ENCODE measurements around the gene SLC41A1. TPM values are rescaled to one million over a fixed set of nuclear protein-coding genes. Genes with fewer than 3 reads are reported as not detected.

SLC41A1 gene
- polyA plus RNA-seq, 1 of the 3 experiments (the other 2 are of a cell fraction) = 18.3 TPM

- TF ChIP-seq REST (IDR thresholded peaks at IDR 0.05; ENCODE audit: low read depth, low read length) (no peak), NFIC (IDR thresholded peaks at IDR 0.05; ENCODE audit: borderline replicate concordance) (no peak)
These were observed 12.6 kb downstream of the SLC41A1 start (continued) for GRCh38 chr1:205800427-205800826.

GRCh38 chr1:205798577-205798976 lies 14.4 kb downstream of the SLC41A1 start:
- H2AFZ ChIP-seq (ENCODE audit: low read depth) = no peak overlapping the region
- ChIA-PET POLR2A (no interaction called here), CTCF (interaction anchor here (1.6 to 11.9 kb wide), 2 partner anchors 120 to 183 kb away, joined by 4 to 366 read pairs; no protein-coding TSS in a partner anchor)
- H3K9me3 ChIP-seq = no peaks in the 10 kb centered on the region
- H3K27ac ChIP-seq (ENCODE audit: low read depth in 2 of 2, low read length in 1 of 2) = no peak overlapping the region
- DNase-seq = no peak
- H3F3A ChIP-seq (replicated peaks; ENCODE audit: insufficient read depth) = no peaks in the 10 kb centered on the region
- no peaks in the 10 kb centered on the region for H3K9me2 ChIP-seq
- no peaks in the 10 kb centered on the region for H3K27me3 ChIP-seq (ENCODE audit: insufficient read depth)
- no peaks in the 10 kb centered on the region for H4K20me1 ChIP-seq (ENCODE audit: insufficient read depth)
- no peak overlapping the region for H3K4me3 ChIP-seq (ENCODE audit: low read depth in 2 of 2, low read length in 1 of 2)
- H3K79me2 ChIP-seq (ENCODE audit: insufficient read depth) = no peaks in the 10 kb centered on the region
- no peak overlapping the region for H3K9ac ChIP-seq
- WGBS (ENCODE audit: low lambda C conversion rate) = 84% methylated on average over 5 of the region's 5 CpGs
- no peaks in the 10 kb centered on the region for H3K4me1 ChIP-seq (ENCODE audit: control insufficient read depth in 1 of 2, insufficient read depth in 2 of 2, low read depth in 1 of 2, low read length in 1 of 2)
- H3K36me3 ChIP-seq (replicated peaks in 1 of 2; ENCODE audit: control insufficient read depth in 1 of 2, insufficient read depth in 2 of 2, low read length in 1 of 2) = peaks cover 4 to 50% of the 10 kb centered on the region in 2 experiments
- no peak overlapping the region for H3K4me2 ChIP-seq
- TF ChIP-seq TEAD4 (IDR thresholded peaks at IDR 0.05; ENCODE audit: borderline replicate concordance, insufficient read depth) = no peak
- no peak for TF ChIP-seq YY1 (IDR thresholded peaks at IDR 0.05; ENCODE audit: low read depth)
- TF ChIP-seq GABPA (IDR thresholded peaks at IDR 0.05; ENCODE audit: low read depth) = no peak
- TF ChIP-seq EZH2phosphoT487 (IDR thresholded peaks at IDR 0.05; ENCODE audit: borderline replicate concordance, low read depth) = no peak
- TF ChIP-seq NFIC (IDR thresholded peaks at IDR 0.05; ENCODE audit: borderline replicate concordance) = no peak
- no peak for TF ChIP-seq RFX5 (IDR thresholded peaks at IDR 0.05; ENCODE audit: low read length)
- no peak for TF ChIP-seq REST (IDR thresholded peaks at IDR 0.05; ENCODE audit: low read depth, low read length)

Data from SK-N-SH (cell line).